H54 (cell line): ENCODE measurements around the gene BNIP1.
"Not testable (repeated sequence)": the region's sequence is repeated elsewhere in the genome, so short reads cannot be mapped to it uniquely, and the experiment has no call there.

Experiments used
- DNase-seq: peaks from one replicate; pipeline ENCODE4 v3.0.0; 2011; ENCODE audit warnings: low spot score, mixed read lengths; ENCODE audit not compliant: insufficient read length
- FAIRE-seq: peaks from 3 replicates; lab custom pipeline; 2011; peaks lifted over from hg19 to GRCh38; lab: Jason Lieb, UNC
- POLR2A ChIP-seq: IDR thresholded peaks from 2 replicates; pipeline ENCODE4 v1.6.1; 2011; ENCODE audit warnings: low read depth, mild to moderate bottlenecking, low read length

BNIP1 gene

GRCh38 chr5:173144200-173145176, at the start of gene BNIP1:
TSS of gene BNIP1 (plus strand) at chr5:173144531. CDS start at chr5:173144546, 15 bp downstream.
- TF ChIP-seq POLR2A: 0 out of 2 replicates have a peak, but pooled peaks have one; percentile 20
- no peak for FAIRE-seq
- DNase-seq: peak; percentile 85

- no peak for TF ChIP-seq POLR2A
- FAIRE-seq: no peak
- DNase-seq: no peak
Measured at GRCh38 chr5:173098787-173099186, 45.5 kb upstream of the BNIP1 start.

- TF ChIP-seq POLR2A: no peak
- FAIRE-seq: no peak
- DNase-seq: no peak
Measured at GRCh38 chr5:173099461-173099860, 44.9 kb upstream of the BNIP1 start.

GRCh38 chr5:173101245-173101644, 43.1 kb upstream of the BNIP1 start:
- DNase-seq: no peak
- TF ChIP-seq POLR2A: no peak
- no peak for FAIRE-seq

- DNase-seq: no peak
- no peak for TF ChIP-seq POLR2A
- no peak for FAIRE-seq
Measured at GRCh38 chr5:173103411-173103810, 40.9 kb upstream of the BNIP1 start.

- DNase-seq (no peak), FAIRE-seq (no peak)
- TF ChIP-seq POLR2A: no peak
Measured at GRCh38 chr5:173108914-173109313, 35.4 kb upstream of the BNIP1 start.

GRCh38 chr5:173114536-173114935, 29.8 kb upstream of the BNIP1 start:
- FAIRE-seq: no peak
- no peak for DNase-seq
- no peak for TF ChIP-seq POLR2A

- FAIRE-seq (no peak), DNase-seq (no peak)
- no peak for TF ChIP-seq POLR2A
Measured at GRCh38 chr5:173119719-173120118, 24.6 kb upstream of the BNIP1 start.

- DNase-seq (no peak), FAIRE-seq (no peak)
- TF ChIP-seq POLR2A: no peak
Measured at GRCh38 chr5:173123416-173123815, 20.9 kb upstream of the BNIP1 start.

- DNase-seq, FAIRE-seq: not testable (repeated sequence)
Measured at GRCh38 chr5:173132166-173132565, 12.2 kb upstream of the BNIP1 start.

GRCh38 chr5:173138707-173139106, 5.6 kb upstream of the BNIP1 start:
- no peak for DNase-seq
- TF ChIP-seq POLR2A: no peak
- no peak for FAIRE-seq

GRCh38 chr5:173139631-173140030, 4.7 kb upstream of the BNIP1 start:
- FAIRE-seq (no peak), DNase-seq (no peak)
- TF ChIP-seq POLR2A: no peak

- FAIRE-seq (no peak), DNase-seq (no peak)
- TF ChIP-seq POLR2A: no peak
Measured at GRCh38 chr5:173140769-173141168, 3.6 kb upstream of the BNIP1 start.

- FAIRE-seq: no peak
- no peak for TF ChIP-seq POLR2A
- DNase-seq: no peak
Measured at GRCh38 chr5:173143567-173143966, 764 bp upstream of the BNIP1 start.

- DNase-seq: no peak
- FAIRE-seq: no peak
- no peak for TF ChIP-seq POLR2A
Measured at GRCh38 chr5:173148354-173148753, 4.0 kb downstream of the BNIP1 start.
